Neural progenitor cell (in vitro differentiated cells): Measurements from ENCODE around the gene UTS2B. TPM values are rescaled to one million over a fixed set of nuclear protein-coding genes. Genes with fewer than 3 reads are reported as not detected.

Experiments used
- DNase-seq: peaks from one replicate; pipeline ENCODE4 v3.0.0-alpha.2; 2016; ENCODE audit warnings: low spot score
- H2AFZ ChIP-seq: fragments of 200-600 bp; sonication (generic); replicated peaks from 2 replicates; pipeline ENCODE4 v1.6.1; 2016; ENCODE audit warnings: antibody characterized with exemption
- H3F3A ChIP-seq: fragments of 200-600 bp; sonication (generic); 2 replicates; pipeline ENCODE4 v1.6.1; 2016; ENCODE audit warnings: antibody characterized with exemption, low read depth
- H3K27ac ChIP-seq: fragments of 200-600 bp; sonication (generic); 2 replicates; pipeline ENCODE4 v1.5.1; 2016; ENCODE audit warnings: mild to moderate bottlenecking
- H3K27me3 ChIP-seq: fragments of 200-600 bp; sonication (generic); 2 replicates; pipeline ENCODE4 v1.6.1; 2016; ENCODE audit warnings: mild to moderate bottlenecking, moderate library complexity
- H3K36me3 ChIP-seq: fragments of 200-600 bp; sonication (generic); 2 replicates; pipeline ENCODE4 v1.5.1; 2016
- H3K4me1 ChIP-seq: fragments of 200-600 bp; sonication (generic); 2 replicates; pipeline ENCODE4 v1.6.1; 2016; ENCODE audit warnings: mixed run types
- H3K4me2 ChIP-seq: fragments of 200-600 bp; sonication (generic); 2 replicates; pipeline ENCODE4 v1.6.1; 2016
- H3K4me3 ChIP-seq: fragments of 200-600 bp; sonication (generic); 2 replicates; pipeline ENCODE4 v1.5.1; 2016
- H3K79me2 ChIP-seq: fragments of 200-600 bp; sonication (generic); 2 replicates; pipeline ENCODE4 v1.6.1; 2016; ENCODE audit warnings: low read depth
- H3K9ac ChIP-seq: fragments of 200-600 bp; sonication (generic); 2 replicates; pipeline ENCODE4 v1.6.1; 2016
- H3K9me3 ChIP-seq: fragments of 200-600 bp; sonication (generic); 2 replicates; pipeline ENCODE4 v1.5.1; 2016; ENCODE audit warnings: low read depth
- H4K20me1 ChIP-seq: fragments of 200-600 bp; sonication (generic); 2 replicates; pipeline ENCODE4 v1.6.1; 2016; ENCODE audit warnings: low read depth
- H3K27ac Mint-ChIP-seq: 3 replicates; pipeline ENCODE4 v1.8.0; 2021; ENCODE audit warnings: mixed read lengths
- H3K27me3 Mint-ChIP-seq: 2 replicates; pipeline ENCODE4 v1.8.0; 2022; ENCODE audit warnings: low read depth, mild to moderate bottlenecking, inconsistent platforms, moderate library complexity, mixed read lengths; ENCODE audit not compliant: insufficient read depth
- H3K36me3 Mint-ChIP-seq: 3 replicates; pipeline ENCODE4 v1.8.0; 2021; ENCODE audit warnings: mixed read lengths
- H3K4me1 Mint-ChIP-seq: 3 replicates; pipeline ENCODE4 v1.8.0; 2021; ENCODE audit warnings: mixed read lengths
- H3K4me3 Mint-ChIP-seq: 3 replicates; pipeline ENCODE4 v1.8.0; 2021; ENCODE audit warnings: mild to moderate bottlenecking, moderate library complexity, mixed read lengths
- H3K9me3 Mint-ChIP-seq: 3 replicates; pipeline ENCODE4 v1.8.0; 2020; ENCODE audit warnings: mixed read lengths
- CTCF ChIP-seq: fragments of 200-600 bp; sonication (generic); IDR thresholded peaks from 2 replicates; pipeline ENCODE4 v1.5.1; 2017; ENCODE audit warnings: antibody characterized with exemption, mild to moderate bottlenecking
- EZH2 ChIP-seq: fragments of 200-600 bp; sonication (generic); IDR thresholded peaks from 2 replicates; pipeline ENCODE4 v1.6.1; 2017; ENCODE audit warnings: antibody characterized with exemption, mild to moderate bottlenecking, moderate library complexity
- EZH2phosphoT487 ChIP-seq: fragments of 200-600 bp; sonication (generic); IDR thresholded peaks from 2 replicates; pipeline ENCODE4 v1.6.1; 2017; ENCODE audit warnings: antibody characterized with exemption
- total RNA-seq: library from RNA; depleted of rRNA; stranded (reverse); fragments of >200 nt; gene quantifications from 2 replicates; pipeline ENCODE4 v1.2.3, GENCODE V29; 2015; ENCODE audit warnings: low replicate concordance

The UTS2B gene
- total RNA-seq, 1 donor from 2014 or later = not detected

- H3K27me3 ChIP-seq = no peaks in the 10 kb centered on the region
- DNase-seq = no peak
- no peak overlapping the region for H3K9ac ChIP-seq
- no peaks in the 10 kb centered on the region for H3K4me1 Mint-ChIP-seq
- H3K9me3 Mint-ChIP-seq = no peaks in the 10 kb centered on the region
- no peak overlapping the region for H3K27ac ChIP-seq
- no peak overlapping the region for H3K4me3 ChIP-seq
- peaks cover 2% of the 10 kb centered on the region for H3K27me3 Mint-ChIP-seq
- no peak overlapping the region for H3K4me3 Mint-ChIP-seq
- no peaks in the 10 kb centered on the region for H3K36me3 Mint-ChIP-seq
- H3K4me2 ChIP-seq = no peak overlapping the region
- no peaks in the 10 kb centered on the region for H3K79me2 ChIP-seq
- H3K4me1 ChIP-seq = no peaks in the 10 kb centered on the region
- H4K20me1 ChIP-seq = no peaks in the 10 kb centered on the region
- H3K36me3 ChIP-seq = no peaks in the 10 kb centered on the region
- no peak overlapping the region for H2AFZ ChIP-seq
- H3K27ac Mint-ChIP-seq = no peak overlapping the region
- H3K9me3 ChIP-seq = no peaks in the 10 kb centered on the region
- TF ChIP-seq EZH2phosphoT487 (no peak), CTCF (no peak), EZH2 (no peak)
- H3F3A ChIP-seq = no peaks in the 10 kb centered on the region
Measured at GRCh38 chr3:191313296-191313695, 17.0 kb downstream of the UTS2B start.

- Histone ChIP-seq H3K4me3 (no peak overlapping the region), H2AFZ (no peak overlapping the region), H3K27ac (no peak overlapping the region), H3K9me3 (no peaks in the 10 kb centered on the region), H3K4me1 (no peaks in the 10 kb centered on the region), H3K36me3 (no peaks in the 10 kb centered on the region), H3F3A (no peaks in the 10 kb centered on the region), H3K4me2 (no peak overlapping the region), H4K20me1 (no peaks in the 10 kb centered on the region), H3K9ac (no peak overlapping the region), H3K27me3 (no peaks in the 10 kb centered on the region), H3K79me2 (no peaks in the 10 kb centered on the region)
- H3K4me1 Mint-ChIP-seq = no peaks in the 10 kb centered on the region
- no peaks in the 10 kb centered on the region for H3K9me3 Mint-ChIP-seq
- no peaks in the 10 kb centered on the region for H3K27me3 Mint-ChIP-seq
- TF ChIP-seq EZH2 (no peak), EZH2phosphoT487 (no peak), CTCF (no peak)
- no peak overlapping the region for H3K4me3 Mint-ChIP-seq
- DNase-seq = no peak
- H3K36me3 Mint-ChIP-seq = no peaks in the 10 kb centered on the region
- no peak overlapping the region for H3K27ac Mint-ChIP-seq
Measured at GRCh38 chr3:191307341-191307740, 23.0 kb downstream of the UTS2B start.

GRCh38 chr3:191306428-191306827 lies 23.9 kb downstream of the UTS2B start:
- Histone ChIP-seq H3K27ac (no peak overlapping the region), H3K4me3 (no peak overlapping the region), H3K36me3 (no peaks in the 10 kb centered on the region), H3K79me2 (no peaks in the 10 kb centered on the region), H3K27me3 (no peaks in the 10 kb centered on the region), H3K9ac (no peak overlapping the region), H2AFZ (no peak overlapping the region), H4K20me1 (no peaks in the 10 kb centered on the region), H3K4me1 (no peaks in the 10 kb centered on the region), H3F3A (no peaks in the 10 kb centered on the region), H3K4me2 (no peak overlapping the region), H3K9me3 (no peaks in the 10 kb centered on the region)
- no peak for DNase-seq
- no peak for TF ChIP-seq EZH2phosphoT487
- Mint-ChIP-seq H3K4me1 (no peaks in the 10 kb centered on the region), H3K27ac (no peak overlapping the region), H3K9me3 (no peaks in the 10 kb centered on the region), H3K4me3 (no peak overlapping the region), H3K36me3 (no peaks in the 10 kb centered on the region), H3K27me3 (no peaks in the 10 kb centered on the region)

GRCh38 chr3:191303596-191303995 lies 26.7 kb downstream of the UTS2B start:
- no peak overlapping the region for H2AFZ ChIP-seq
- peaks cover 2% of the 10 kb centered on the region for H3K4me1 ChIP-seq
- H3K36me3 ChIP-seq = no peaks in the 10 kb centered on the region
- H3K79me2 ChIP-seq = no peaks in the 10 kb centered on the region
- no peaks in the 10 kb centered on the region for H3K27me3 Mint-ChIP-seq
- H3K9ac ChIP-seq = no peak overlapping the region
- no peaks in the 10 kb centered on the region for H4K20me1 ChIP-seq
- H3F3A ChIP-seq = no peaks in the 10 kb centered on the region
- H3K9me3 ChIP-seq = no peaks in the 10 kb centered on the region
- no peaks in the 10 kb centered on the region for H3K4me1 Mint-ChIP-seq
- no peaks in the 10 kb centered on the region for H3K27me3 ChIP-seq
- H3K27ac ChIP-seq = no peak overlapping the region
- TF ChIP-seq EZH2phosphoT487 (no peak), CTCF (no peak), EZH2 (no peak)
- H3K4me2 ChIP-seq = no peak overlapping the region
- no peak overlapping the region for H3K4me3 ChIP-seq
- no peaks in the 10 kb centered on the region for H3K36me3 Mint-ChIP-seq
- DNase-seq = no peak
- no peak overlapping the region for H3K27ac Mint-ChIP-seq
- H3K9me3 Mint-ChIP-seq = no peaks in the 10 kb centered on the region
- no peak overlapping the region for H3K4me3 Mint-ChIP-seq
